HS-27A (cell line): ENCODE results near the gene TRIM62.
"Not testable (repeated sequence)": the region's sequence is repeated elsewhere in the genome, so short reads cannot be mapped to it uniquely, and the experiment has no call there.

Source experiments
- DNase-seq: peaks from one replicate; pipeline ENCODE4 v3.0.0-alpha.2; 2012; ENCODE audit warnings: low read depth, missing footprints

Gene TRIM62

DNA sequence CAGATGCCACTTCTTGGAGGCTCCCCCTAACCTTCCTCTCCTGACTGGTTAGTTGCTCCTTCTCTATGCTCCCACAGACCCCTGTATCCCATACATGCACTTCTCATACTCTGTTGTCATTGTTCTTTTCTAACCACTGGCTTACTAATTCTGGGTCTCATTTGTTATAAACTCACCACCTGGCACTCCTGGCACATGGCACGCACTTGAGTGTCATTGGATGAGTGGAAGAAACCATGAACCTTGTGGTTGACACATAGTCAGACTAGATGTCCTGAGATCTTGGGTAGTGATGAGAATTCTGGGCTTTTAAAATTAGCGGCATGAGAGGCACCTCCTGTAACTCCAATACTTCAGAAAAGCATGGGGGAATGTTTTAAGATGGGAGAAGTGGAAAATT is 49.3 kb downstream of the TRIM62 start:
- DNase-seq: no peak

DNA sequence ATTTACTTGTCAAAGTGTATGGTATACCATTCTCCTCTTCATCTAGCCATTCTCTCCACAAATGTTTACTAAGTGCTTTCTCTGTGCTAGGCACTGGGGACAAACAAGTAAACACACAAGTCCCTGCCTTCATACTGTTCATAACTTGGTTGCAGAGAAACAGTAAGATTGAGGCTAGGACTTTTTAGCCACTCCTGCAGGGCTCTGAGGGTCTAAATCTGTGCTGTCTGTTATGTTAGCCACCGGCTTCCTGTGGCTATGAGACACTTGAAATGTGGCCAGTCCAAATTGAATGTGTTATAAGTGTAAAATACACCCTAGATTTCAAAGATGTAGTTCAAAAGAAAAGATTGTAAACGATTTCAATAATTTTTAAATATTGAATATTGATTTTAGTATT is 50.7 kb downstream of the TRIM62 start:
- DNase-seq: no peak

GRCh38 chr1:33130297-33130696 is 51.5 kb downstream of the TRIM62 start:
- no peak for DNase-seq

- DNase-seq: no peak
Observed at GRCh38 chr1:33128781-33129180, 53.1 kb downstream of the TRIM62 start.

GRCh38 chr1:33127001-33127823 is 54.6 kb downstream of the TRIM62 start:
- DNase-seq: peak; percentile 98

GRCh38 chr1:33126411-33127000 is 55.3 kb downstream of the TRIM62 start:
- DNase-seq: no peak

- DNase-seq: not testable (repeated sequence)
Observed at GRCh38 chr1:33124647-33125046, 57.2 kb downstream of the TRIM62 start.

DNA sequence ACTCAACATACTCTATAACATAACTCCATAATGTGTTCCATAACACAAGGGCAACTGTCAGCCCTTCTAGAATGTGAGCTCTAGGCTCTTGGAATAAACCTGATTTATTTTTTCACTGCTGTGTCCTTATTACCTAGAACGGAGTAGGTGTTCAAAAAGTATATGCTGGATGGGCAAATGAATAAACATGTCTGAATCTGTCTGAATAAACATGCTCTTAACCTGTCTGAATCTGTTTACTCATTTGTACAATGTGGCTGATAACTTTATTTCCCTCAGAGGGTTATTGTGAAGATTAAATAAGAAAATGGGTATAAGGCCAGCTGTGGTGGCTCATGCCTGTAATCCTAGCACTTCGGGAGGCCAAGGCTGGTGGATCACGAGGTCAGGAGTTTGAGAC is 58.6 kb downstream of the TRIM62 start:
- no peak for DNase-seq

GRCh38 chr1:33122483-33123178 is 59.2 kb downstream of the TRIM62 start:
- DNase-seq: no peak

DNA sequence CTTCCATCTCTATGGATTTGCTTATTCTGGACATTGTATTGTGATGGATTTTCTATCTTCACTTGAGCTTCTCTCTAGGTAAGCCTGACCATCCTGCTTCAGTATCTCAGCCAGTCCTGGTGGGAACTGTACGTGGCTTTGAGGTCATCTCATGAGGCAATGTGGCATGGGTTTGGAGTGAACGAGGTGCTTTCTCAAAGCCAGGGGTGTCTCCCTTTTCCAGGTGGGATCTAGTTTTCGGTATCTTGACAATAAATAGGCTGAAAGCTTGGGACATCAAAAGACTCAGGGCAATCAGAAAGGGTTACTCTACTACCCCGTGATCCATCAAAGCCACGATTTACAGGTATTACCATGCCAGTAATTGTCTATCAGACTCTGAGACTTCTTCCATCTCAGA is 60.1 kb downstream of the TRIM62 start:
- no peak for DNase-seq

- no peak for DNase-seq
Observed at GRCh38 chr1:33120436-33121231, 61.2 kb downstream of the TRIM62 start.

DNA sequence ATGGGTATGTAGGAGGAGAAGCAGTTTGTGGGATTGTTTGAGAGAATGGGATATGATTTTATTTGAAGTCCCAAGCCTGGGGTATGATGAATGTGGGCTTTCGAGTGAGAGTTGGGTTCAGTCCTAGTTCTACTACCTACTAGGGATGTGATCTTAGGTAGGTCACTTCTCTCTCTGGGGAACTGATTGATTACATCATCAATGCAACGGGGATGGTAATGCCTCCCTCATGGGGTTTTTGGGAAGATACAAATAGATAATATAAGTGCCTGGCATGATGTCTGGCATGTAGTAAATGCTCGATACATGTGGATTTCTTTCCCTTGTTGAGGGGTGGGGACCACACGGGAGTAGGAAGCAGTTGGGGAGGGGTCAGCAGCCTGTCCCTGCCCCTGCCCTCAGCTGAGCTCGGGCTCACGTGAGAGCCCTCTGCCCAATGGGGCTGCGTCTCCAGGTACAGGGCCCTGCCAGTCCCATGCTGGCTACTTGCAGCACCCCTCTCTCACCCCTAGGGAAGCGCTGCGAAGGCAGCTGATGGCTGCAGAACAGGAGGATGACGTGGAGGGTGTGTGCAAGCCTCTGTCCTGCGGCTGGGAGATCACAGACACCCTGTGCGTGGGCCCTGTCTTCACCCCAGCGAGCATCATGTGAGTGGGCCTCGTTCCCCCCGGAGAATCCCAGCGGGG is 62.2 kb downstream of the TRIM62 start:
- DNase-seq: no peak

DNA sequence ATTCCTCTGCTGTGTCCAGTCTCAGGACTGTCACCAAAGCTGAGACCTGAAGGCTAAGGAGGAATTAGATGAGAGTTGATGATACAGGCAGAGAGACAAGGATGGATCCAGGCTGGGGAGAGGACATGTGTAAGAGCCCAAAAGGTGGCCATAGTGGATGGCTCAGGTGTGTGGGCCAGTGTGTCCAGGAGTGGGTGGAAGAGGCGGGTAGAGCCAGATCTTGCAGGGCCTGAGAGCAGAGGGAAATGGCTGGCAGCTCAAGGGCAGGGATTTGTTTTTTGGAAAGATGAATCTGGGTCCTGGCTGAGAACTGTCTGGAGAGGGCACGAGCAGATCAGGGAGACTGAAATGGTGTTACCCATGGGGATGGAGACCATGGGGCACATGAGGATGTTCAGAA is 62.8 kb downstream of the TRIM62 start:
- no peak for DNase-seq

DNA sequence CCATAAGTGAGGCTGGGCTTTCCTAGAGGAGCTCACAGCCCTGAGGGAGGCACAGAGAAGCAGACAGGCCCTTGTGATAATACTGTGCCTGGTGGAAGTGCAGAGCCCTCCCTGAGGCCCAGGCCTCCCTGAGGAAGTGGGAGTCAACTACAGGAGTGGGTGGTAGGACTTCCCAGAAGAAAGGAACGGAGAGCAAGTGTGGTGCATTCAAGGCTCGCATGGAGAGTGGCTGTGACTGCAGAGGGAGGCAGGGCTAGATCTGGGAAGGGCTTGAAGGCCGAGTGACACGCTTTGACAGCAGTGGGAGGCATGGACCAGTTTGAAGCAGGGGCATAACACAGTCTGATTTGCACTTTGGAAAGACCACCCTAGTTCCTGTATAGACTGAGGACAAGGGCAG is 63.6 kb downstream of the TRIM62 start:
- DNase-seq: no peak

- DNase-seq: no peak
Observed at GRCh38 chr1:33117440-33118085, 64.3 kb downstream of the TRIM62 start.

DNA sequence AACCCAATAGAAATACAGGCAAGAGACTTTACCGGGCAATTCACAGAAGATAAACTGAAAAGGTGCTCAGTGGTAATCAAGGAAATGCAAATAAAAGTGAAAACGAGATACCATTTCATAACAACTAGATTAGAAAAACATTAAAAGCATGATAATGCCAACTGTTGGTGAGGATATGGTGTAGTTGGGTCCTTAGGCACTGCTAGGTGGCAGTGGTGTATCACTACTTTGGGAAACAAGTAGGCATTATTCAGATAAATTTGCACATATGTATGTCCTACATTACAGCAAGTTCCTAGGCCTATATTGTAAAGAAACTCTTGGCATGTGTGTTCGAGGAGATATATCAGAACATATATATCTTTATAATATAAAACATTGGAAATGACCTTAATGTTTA is 69.9 kb downstream of the TRIM62 start:
- no peak for DNase-seq

GRCh38 chr1:33110477-33110876 is 71.4 kb downstream of the TRIM62 start:
- DNase-seq: no peak

DNA sequence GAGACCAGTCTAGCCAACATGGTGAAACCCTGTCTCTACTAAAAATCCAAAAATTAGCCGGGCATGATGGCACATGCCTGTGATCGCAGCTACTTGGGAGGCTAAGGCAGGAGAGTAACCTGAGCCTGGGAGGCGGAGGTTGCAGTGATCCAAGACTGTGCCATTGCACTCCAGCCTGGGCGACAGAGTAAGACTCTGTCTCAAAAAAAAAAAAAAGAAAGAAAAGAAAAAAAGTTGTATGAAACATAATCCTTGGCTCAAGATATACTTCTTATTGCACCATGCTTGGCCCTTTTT is 81.8 kb downstream of the TRIM62 start:
- DNase-seq: not testable (repeated sequence)

DNA sequence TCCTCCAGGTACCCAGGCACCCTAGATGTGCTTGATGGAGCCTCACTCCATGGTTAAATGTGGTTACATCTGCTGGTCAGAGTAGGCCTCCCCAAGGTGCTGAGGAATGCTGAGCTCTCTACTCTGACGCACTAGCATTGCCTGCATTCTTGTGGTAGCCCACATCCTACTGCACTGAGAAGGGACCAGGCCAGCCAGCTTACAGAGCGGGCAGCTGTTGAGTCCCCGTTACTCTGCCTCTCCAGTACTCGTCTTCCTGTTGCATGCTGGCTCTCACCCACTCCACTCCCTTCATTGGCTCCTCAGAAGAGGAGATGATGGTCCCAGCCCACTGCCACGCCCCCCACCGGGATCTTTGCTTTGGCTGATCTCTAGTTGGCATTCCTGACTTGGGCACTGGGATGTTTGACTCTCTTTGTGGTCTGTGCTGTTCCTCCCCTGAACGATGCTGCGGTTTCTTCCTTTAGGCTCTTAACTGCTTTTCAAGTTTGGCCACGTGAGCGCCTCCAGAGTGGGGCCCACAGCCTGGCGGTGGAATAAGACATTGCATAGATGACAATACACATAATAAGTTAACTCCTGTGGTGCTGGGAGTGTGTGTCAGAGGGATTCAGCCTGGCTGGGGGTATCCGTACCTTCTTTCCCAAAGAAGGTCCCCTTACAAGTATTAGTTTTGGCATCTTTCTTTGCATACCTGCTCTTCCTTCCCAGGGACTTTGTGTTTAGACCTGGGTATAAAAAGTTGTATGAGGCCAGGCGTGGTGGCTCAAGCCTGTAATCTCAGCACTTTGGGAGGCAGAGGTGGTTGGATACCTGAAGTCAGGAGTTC is 82.3 kb downstream of the TRIM62 start:
- DNase-seq: peak; percentile 100

- DNase-seq: no peak
Observed at GRCh38 chr1:33098371-33098770, 83.5 kb downstream of the TRIM62 start.

DNA sequence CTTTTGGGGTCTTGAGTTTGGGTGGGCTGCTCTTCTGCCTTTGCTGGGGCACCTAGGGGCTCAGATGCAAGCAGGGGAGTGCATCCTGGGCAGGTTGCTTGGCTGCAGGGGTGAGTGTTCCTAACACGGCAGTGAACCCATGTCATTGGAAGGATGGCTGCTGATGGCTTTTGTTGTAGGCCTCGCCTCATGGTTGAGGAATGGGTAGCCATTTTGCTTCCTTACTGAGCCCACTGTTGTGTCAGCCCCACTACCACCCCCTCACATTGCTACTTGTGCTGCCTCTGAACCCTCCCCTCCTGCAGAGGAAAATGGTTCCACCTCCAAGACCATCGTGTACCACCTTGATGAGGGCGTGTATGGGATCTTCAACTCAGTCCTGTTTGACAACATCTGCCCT is 84.1 kb downstream of the TRIM62 start:
- no peak for DNase-seq
